GM12892 (cell line): ENCODE measurements around the gene CNOT4.

ENCODE experiments used
- POLR2A ChIP-seq: IDR thresholded peaks from 2 replicates; pipeline ENCODE4 v1.6.1; 2011; ENCODE audit warnings: low read depth, low read length, control low read depth
- POLR2AphosphoS5 ChIP-seq: IDR thresholded peaks from 2 replicates; pipeline ENCODE4 v1.6.1; 2011; ENCODE audit warnings: low read depth, low read length, control low read depth
- TAF1 ChIP-seq: IDR thresholded peaks from 2 replicates; pipeline ENCODE4 v1.6.1; 2011; ENCODE audit warnings: low read depth, mild to moderate bottlenecking, control low read depth, low read length, borderline replicate concordance

GRCh38 chr7:135411098-135411497 is 98.8 kb downstream of the CNOT4 start:
- no peak for TF ChIP-seq POLR2AphosphoS5
- TF ChIP-seq POLR2A, result no peak
- TF ChIP-seq TAF1, result no peak
